PC-9 (cell line): ENCODE results near the gene CHSY1.

Experiments
- EZH2 ChIP-seq: fragments of 200-600 bp; sonication (generic); IDR thresholded peaks from 2 replicates; pipeline ENCODE4 v1.8.0; 2017; ENCODE audit warnings: antibody characterized with exemption, low read depth
- TF ChIP-seq, protein P1 (sequence below): fragments of 200-600 bp; sonication (generic); conservative IDR thresholded peaks from 2 replicates; pipeline ENCODE4 v1.6.1; 2017; ENCODE audit warnings: mixed run types, antibody characterized with exemption, mild to moderate bottlenecking, moderate library complexity

DNA sequence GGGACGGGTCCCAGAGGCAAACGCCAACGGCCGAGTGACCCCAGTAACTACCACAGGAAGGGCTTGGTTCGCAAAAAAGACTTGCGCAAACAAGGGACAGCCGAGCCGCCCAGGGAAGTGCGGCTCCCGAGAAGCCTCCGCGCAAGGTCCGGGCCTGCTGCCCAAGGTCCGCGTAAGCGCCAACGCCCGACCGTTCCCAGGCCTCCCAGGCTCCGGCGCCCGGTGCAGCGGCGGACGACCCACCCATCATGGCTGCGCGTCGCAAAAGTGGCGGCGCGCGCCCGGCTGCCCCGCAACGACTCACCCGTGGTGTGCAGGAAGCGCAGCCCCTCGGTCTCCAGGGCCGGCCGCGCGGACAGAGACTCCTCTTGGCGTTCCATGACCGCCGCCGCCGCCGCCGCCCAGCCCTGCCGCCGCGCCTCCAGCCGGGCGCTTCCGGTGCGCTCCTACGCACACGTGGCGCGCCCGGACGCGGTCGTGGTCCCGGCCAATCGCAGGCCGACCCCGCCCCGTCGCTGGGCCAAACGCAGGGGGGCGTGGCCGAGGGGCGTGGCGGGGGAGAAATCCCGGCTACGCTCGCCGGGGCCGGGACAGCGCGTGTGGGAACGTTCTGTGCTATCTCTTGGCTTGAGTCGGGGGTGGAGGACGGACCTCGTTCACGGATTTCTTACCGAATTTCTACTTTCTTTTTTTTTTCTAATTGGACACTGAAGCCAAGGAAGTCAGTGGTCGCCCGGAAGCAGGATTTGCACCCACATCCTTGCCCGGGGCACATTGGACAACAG is 25.4 kb upstream of the CHSY1 start, which contains the start of gene SELENOS:
- TF ChIP-seq, protein P1, sequence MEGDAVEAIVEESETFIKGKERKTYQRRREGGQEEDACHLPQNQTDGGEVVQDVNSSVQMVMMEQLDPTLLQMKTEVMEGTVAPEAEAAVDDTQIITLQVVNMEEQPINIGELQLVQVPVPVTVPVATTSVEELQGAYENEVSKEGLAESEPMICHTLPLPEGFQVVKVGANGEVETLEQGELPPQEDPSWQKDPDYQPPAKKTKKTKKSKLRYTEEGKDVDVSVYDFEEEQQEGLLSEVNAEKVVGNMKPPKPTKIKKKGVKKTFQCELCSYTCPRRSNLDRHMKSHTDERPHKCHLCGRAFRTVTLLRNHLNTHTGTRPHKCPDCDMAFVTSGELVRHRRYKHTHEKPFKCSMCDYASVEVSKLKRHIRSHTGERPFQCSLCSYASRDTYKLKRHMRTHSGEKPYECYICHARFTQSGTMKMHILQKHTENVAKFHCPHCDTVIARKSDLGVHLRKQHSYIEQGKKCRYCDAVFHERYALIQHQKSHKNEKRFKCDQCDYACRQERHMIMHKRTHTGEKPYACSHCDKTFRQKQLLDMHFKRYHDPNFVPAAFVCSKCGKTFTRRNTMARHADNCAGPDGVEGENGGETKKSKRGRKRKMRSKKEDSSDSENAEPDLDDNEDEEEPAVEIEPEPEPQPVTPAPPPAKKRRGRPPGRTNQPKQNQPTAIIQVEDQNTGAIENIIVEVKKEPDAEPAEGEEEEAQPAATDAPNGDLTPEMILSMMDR, result no peak
- no peak for TF ChIP-seq EZH2
